Measurements from ENCODE around the gene ARSB.

Gene ARSB

DNA sequence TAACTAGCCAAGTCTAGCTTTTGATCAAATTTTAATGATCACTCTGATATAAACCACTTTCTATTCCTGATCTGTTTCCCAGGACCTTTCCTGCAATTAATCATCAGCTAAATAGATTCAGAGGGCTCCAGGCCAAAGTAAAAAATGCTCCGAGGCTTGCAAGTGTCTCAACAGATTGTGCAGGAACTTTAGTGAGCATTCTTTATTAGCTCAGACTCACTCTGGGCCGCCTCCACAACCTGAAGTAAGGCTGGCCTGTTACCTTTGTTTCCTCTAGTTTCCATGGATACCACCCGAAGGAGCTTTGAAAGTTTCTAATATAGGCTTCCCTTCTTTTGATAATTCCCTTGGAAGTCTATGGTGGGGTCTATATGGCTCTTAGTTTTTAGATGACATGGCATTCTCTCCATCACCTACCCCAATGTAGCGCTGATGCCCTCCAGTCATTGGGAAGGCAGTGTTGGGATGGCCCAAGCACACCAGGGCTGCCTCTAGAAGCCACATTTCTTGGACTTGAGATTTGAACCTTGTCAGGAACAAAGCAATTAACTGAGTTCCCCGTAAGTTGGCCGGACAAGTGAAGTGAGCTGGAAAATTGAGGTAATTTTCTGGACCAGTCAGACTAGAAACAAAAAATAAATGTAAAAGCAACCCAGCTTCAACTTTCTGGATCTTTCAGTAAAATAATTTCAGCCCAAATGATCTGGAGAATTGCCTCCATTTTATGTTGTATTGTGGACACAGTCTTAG is 238.9 kb downstream of the ARSB start:
- Histone ChIP-seq H3K9me3 (replicated peaks in 1 of 2; ENCODE audit: control insufficient read depth in 2 of 2, insufficient read depth in 1 of 2, low read depth in 1 of 2, low read length in 2 of 2) (no peaks in the 10 kb centered on the region), H3K4me1 (ENCODE audit: control insufficient read depth in 2 of 2, insufficient read depth in 1 of 2, low read depth in 1 of 2, low read length in 2 of 2) (peaks cover 17 to 20% of the 10 kb centered on the region in 2 donors), H3K4me3 (ENCODE audit: low read length in 2 of 2) (no peak overlapping the region), H3K9ac (ENCODE audit: low read depth, low read length, poor library complexity) (no peak overlapping the region), H3K36me3 (replicated peaks in 1 of 2; ENCODE audit: control insufficient read depth in 2 of 2, insufficient read depth in 2 of 2, low read length in 2 of 2) (no peaks in the 10 kb centered on the region), H3K4me2 (ENCODE audit: insufficient read depth, low read length, poor library complexity, severe bottlenecking) (no peak overlapping the region), H2BK120ac (ENCODE audit: low read depth, low read length) (no peak overlapping the region), H3K14ac (ENCODE audit: low read length) (no peak overlapping the region), H3K27me3 (ENCODE audit: control insufficient read depth in 3 of 3, insufficient read depth in 3 of 3, low read depth in 1 of 3, low read length in 3 of 3) (peaks cover 0 to under 1% (median 0%) of the 10 kb centered on the region in 3 experiments), H2BK12ac (ENCODE audit: low read length) (no peak overlapping the region), H2AK5ac (ENCODE audit: low read depth, low read length) (no peak overlapping the region), H4K91ac (ENCODE audit: low read depth, low read length, poor library complexity) (no peak overlapping the region), H3K4ac (ENCODE audit: low read length) (no peak overlapping the region), H3K79me1 (ENCODE audit: low read depth, low read length) (no peaks in the 10 kb centered on the region), H2BK15ac (ENCODE audit: low read length) (no peak overlapping the region), H2AFZ (ENCODE audit: low read length) (peak overlapping the region; percentile 46), H2BK5ac (ENCODE audit: low read length) (no peak overlapping the region), H3K18ac (ENCODE audit: low read length) (no peak overlapping the region), H3K23ac (ENCODE audit: low read depth, low read length, poor library complexity) (no peak overlapping the region), H4K8ac (ENCODE audit: low read depth, low read length) (no peak overlapping the region), H3K27ac (replicated peaks; ENCODE audit: low read length) (no peak overlapping the region)
- WGBS, 2 donors (ENCODE audit: extremely low coverage in 2 of 2, insufficient read length in 2 of 2, insufficient replicate concordance in 1 of 2) = no CpG with 5 or more reads among the region's 6 CpGs
- DNase-seq (ENCODE audit: low spot score) = no peak

DNA sequence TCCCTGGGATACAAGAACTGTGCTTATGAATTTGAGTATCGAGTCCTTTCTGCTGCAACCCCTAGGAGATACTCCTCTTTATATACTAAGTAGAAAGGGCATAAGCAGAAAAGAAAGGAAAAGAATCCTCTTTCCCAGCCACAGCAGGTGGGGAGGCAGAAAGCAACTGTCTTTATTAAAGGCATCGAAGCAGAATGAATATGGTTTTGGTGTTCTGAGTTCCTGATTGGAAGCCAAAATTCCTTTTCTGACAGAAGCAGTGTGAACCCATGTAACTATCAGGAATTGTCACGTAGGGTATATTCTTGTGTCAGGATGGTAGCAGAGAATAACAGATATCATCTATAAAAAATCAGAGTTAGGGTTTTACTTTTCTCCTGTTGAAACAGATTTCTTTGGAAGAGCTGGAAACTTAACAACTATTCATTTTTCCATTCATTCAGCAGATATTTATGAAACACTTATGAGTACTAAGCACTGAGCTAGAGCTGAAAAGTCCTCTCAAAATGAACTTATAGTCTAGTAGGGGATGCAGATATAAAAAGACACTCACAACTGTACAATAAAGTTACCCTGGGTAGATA is 240.1 kb downstream of the ARSB start:
- no peak overlapping the region for H3K4me3 ChIP-seq (ENCODE audit: low read length in 2 of 2)
- no peak overlapping the region for H3K27ac ChIP-seq (replicated peaks; ENCODE audit: low read length)
- no peak overlapping the region for H3K4me2 ChIP-seq (ENCODE audit: insufficient read depth, low read length, poor library complexity, severe bottlenecking)
- no peak for DNase-seq (ENCODE audit: low spot score)
- H3K18ac ChIP-seq (ENCODE audit: low read length) = no peak overlapping the region
- no peak overlapping the region for H3K23ac ChIP-seq (ENCODE audit: low read depth, low read length, poor library complexity)
- no peak overlapping the region for H3K14ac ChIP-seq (ENCODE audit: low read length)
- no peaks in the 10 kb centered on the region for H3K27me3 ChIP-seq (ENCODE audit: control insufficient read depth in 3 of 3, insufficient read depth in 3 of 3, low read depth in 1 of 3, low read length in 3 of 3)
- H3K9ac ChIP-seq (ENCODE audit: low read depth, low read length, poor library complexity) = no peak overlapping the region
- peaks cover 17 to 20% of the 10 kb centered on the region in 2 donors for H3K4me1 ChIP-seq (ENCODE audit: control insufficient read depth in 2 of 2, insufficient read depth in 1 of 2, low read depth in 1 of 2, low read length in 2 of 2)
- no peaks in the 10 kb centered on the region for H3K9me3 ChIP-seq (replicated peaks in 1 of 2; ENCODE audit: control insufficient read depth in 2 of 2, insufficient read depth in 1 of 2, low read depth in 1 of 2, low read length in 2 of 2)
- H2BK15ac ChIP-seq (ENCODE audit: low read length) = no peak overlapping the region
- H2AFZ ChIP-seq (ENCODE audit: low read length) = peak overlapping the region; percentile 26
- H2BK120ac ChIP-seq (ENCODE audit: low read depth, low read length) = no peak overlapping the region
- no peak overlapping the region for H2BK12ac ChIP-seq (ENCODE audit: low read length)
- H3K36me3 ChIP-seq (replicated peaks in 1 of 2; ENCODE audit: control insufficient read depth in 2 of 2, insufficient read depth in 2 of 2, low read length in 2 of 2) = no peaks in the 10 kb centered on the region
- no CpG with 5 or more reads among the region's 3 CpGs for WGBS, 2 donors (ENCODE audit: extremely low coverage in 2 of 2, insufficient read length in 2 of 2, insufficient replicate concordance in 1 of 2)
- no peak overlapping the region for H2AK5ac ChIP-seq (ENCODE audit: low read depth, low read length)
- H3K79me1 ChIP-seq (ENCODE audit: low read depth, low read length) = no peaks in the 10 kb centered on the region
- no peak overlapping the region for H3K4ac ChIP-seq (ENCODE audit: low read length)
- no peak overlapping the region for H4K91ac ChIP-seq (ENCODE audit: low read depth, low read length, poor library complexity)
- H2BK5ac ChIP-seq (ENCODE audit: low read length) = no peak overlapping the region
- no peak overlapping the region for H4K8ac ChIP-seq (ENCODE audit: low read depth, low read length)

DNA sequence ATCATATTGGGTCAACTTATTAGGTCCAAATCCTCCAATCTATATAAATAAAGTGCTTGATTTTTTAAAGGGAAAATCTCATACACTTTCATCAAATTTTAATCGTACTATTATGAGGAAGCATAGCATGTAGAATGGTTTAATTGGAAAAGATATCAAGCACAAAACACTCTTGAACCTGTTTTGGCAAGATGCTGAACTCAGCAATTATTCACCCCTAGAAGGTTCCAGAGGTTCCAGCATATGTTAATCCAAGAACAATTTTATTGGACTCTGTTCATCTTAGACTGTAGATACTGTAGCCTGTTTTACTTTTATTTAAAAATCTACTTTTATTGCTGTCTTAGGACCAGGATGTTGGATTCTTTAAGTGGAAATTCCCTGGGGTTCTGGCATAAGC is 244.1 kb downstream of the ARSB start:
- H4K91ac ChIP-seq (ENCODE audit: low read depth, low read length, poor library complexity) = no peak overlapping the region
- H3K4me1 ChIP-seq (ENCODE audit: control insufficient read depth in 2 of 2, insufficient read depth in 1 of 2, low read depth in 1 of 2, low read length in 2 of 2) = peaks cover 12 to 16% of the 10 kb centered on the region in 2 donors
- H2AK5ac ChIP-seq (ENCODE audit: low read depth, low read length) = no peak overlapping the region
- no peak for DNase-seq (ENCODE audit: low spot score)
- no peaks in the 10 kb centered on the region for H3K36me3 ChIP-seq (replicated peaks in 1 of 2; ENCODE audit: control insufficient read depth in 2 of 2, insufficient read depth in 2 of 2, low read length in 2 of 2)
- no CpG with 5 or more reads among the region's 1 CpG for WGBS, 2 donors (ENCODE audit: extremely low coverage in 2 of 2, insufficient read length in 2 of 2, insufficient replicate concordance in 1 of 2)
- no peak overlapping the region for H3K27ac ChIP-seq (replicated peaks; ENCODE audit: low read length)
- no peak overlapping the region for H3K9ac ChIP-seq (ENCODE audit: low read depth, low read length, poor library complexity)
- H3K4me3 ChIP-seq (ENCODE audit: low read length in 2 of 2) = no peak overlapping the region
- H2AFZ ChIP-seq (ENCODE audit: low read length) = no peak overlapping the region
- no peak overlapping the region for H2BK120ac ChIP-seq (ENCODE audit: low read depth, low read length)
- H3K9me3 ChIP-seq (replicated peaks in 1 of 2; ENCODE audit: control insufficient read depth in 2 of 2, insufficient read depth in 1 of 2, low read depth in 1 of 2, low read length in 2 of 2) = no peaks in the 10 kb centered on the region
- H3K23ac ChIP-seq (ENCODE audit: low read depth, low read length, poor library complexity) = no peak overlapping the region
- no peak overlapping the region for H3K4me2 ChIP-seq (ENCODE audit: insufficient read depth, low read length, poor library complexity, severe bottlenecking)
- peaks cover 0 to 3% (median 0%) of the 10 kb centered on the region in 3 experiments for H3K27me3 ChIP-seq (ENCODE audit: control insufficient read depth in 3 of 3, insufficient read depth in 3 of 3, low read depth in 1 of 3, low read length in 3 of 3)
- no peak overlapping the region for H4K8ac ChIP-seq (ENCODE audit: low read depth, low read length)
- no peak overlapping the region for H2BK5ac ChIP-seq (ENCODE audit: low read length)
- H2BK15ac ChIP-seq (ENCODE audit: low read length) = no peak overlapping the region
- no peak overlapping the region for H2BK12ac ChIP-seq (ENCODE audit: low read length)
- no peak overlapping the region for H3K18ac ChIP-seq (ENCODE audit: low read length)
- no peaks in the 10 kb centered on the region for H3K79me1 ChIP-seq (ENCODE audit: low read depth, low read length)
- H3K4ac ChIP-seq (ENCODE audit: low read length) = no peak overlapping the region
- H3K14ac ChIP-seq (ENCODE audit: low read length) = no peak overlapping the region

DNA sequence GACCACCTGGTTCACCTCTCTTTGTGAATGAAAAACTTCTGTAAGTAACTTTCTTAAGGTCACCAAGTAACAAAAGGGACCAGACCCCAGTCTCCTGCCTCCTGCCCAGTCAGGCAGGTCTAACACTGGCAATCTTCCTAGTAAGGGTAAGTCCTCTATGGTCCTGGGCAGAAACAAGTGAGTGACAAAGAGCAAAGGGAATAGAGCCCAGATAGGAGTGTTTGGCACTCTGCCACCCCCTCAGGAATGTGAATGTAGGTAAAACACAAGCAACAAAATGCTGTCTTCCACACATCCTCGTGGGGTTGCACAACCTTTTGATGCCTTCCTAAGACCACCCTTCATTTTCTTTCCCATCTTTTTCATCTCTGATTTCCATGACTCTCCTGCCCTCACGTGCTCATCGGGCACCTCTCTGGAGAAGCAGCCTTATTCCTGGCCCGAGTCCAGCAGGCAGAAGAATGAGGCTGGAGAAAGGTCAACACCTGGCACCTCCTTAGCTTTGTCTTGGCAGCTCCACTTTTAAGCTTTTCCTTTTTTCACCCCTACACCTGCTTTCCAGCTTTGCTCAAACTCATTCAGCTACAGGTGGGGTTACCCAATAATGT is 246.3 kb downstream of the ARSB start:
- peaks cover 0 to 3% (median 0%) of the 10 kb centered on the region in 3 experiments for H3K27me3 ChIP-seq (ENCODE audit: control insufficient read depth in 3 of 3, insufficient read depth in 3 of 3, low read depth in 1 of 3, low read length in 3 of 3)
- H3K14ac ChIP-seq (ENCODE audit: low read length) = no peak overlapping the region
- H2BK15ac ChIP-seq (ENCODE audit: low read length) = no peak overlapping the region
- no peaks in the 10 kb centered on the region for H3K79me1 ChIP-seq (ENCODE audit: low read depth, low read length)
- no peak overlapping the region for H3K4me2 ChIP-seq (ENCODE audit: insufficient read depth, low read length, poor library complexity, severe bottlenecking)
- no peaks in the 10 kb centered on the region for H3K4me1 ChIP-seq (ENCODE audit: control insufficient read depth in 2 of 2, insufficient read depth in 1 of 2, low read depth in 1 of 2, low read length in 2 of 2)
- WGBS, 2 donors (ENCODE audit: extremely low coverage in 2 of 2, insufficient read length in 2 of 2, insufficient replicate concordance in 1 of 2) = no CpG with 5 or more reads among the region's 4 CpGs
- H3K27ac ChIP-seq (replicated peaks; ENCODE audit: low read length) = no peak overlapping the region
- H4K8ac ChIP-seq (ENCODE audit: low read depth, low read length) = no peak overlapping the region
- no peak overlapping the region for H2AFZ ChIP-seq (ENCODE audit: low read length)
- no peak overlapping the region for H4K91ac ChIP-seq (ENCODE audit: low read depth, low read length, poor library complexity)
- no peak overlapping the region for H3K23ac ChIP-seq (ENCODE audit: low read depth, low read length, poor library complexity)
- H3K4ac ChIP-seq (ENCODE audit: low read length) = no peak overlapping the region
- H2BK5ac ChIP-seq (ENCODE audit: low read length) = no peak overlapping the region
- no peak overlapping the region for H3K4me3 ChIP-seq (ENCODE audit: low read length in 2 of 2)
- H3K9ac ChIP-seq (ENCODE audit: low read depth, low read length, poor library complexity) = no peak overlapping the region
- no peak for DNase-seq (ENCODE audit: low spot score)
- no peaks in the 10 kb centered on the region for H3K36me3 ChIP-seq (replicated peaks in 1 of 2; ENCODE audit: control insufficient read depth in 2 of 2, insufficient read depth in 2 of 2, low read length in 2 of 2)
- peaks cover 0 to 3% of the 10 kb centered on the region in 2 donors for H3K9me3 ChIP-seq (replicated peaks in 1 of 2; ENCODE audit: control insufficient read depth in 2 of 2, insufficient read depth in 1 of 2, low read depth in 1 of 2, low read length in 2 of 2)
- H2BK12ac ChIP-seq (ENCODE audit: low read length) = no peak overlapping the region
- H2BK120ac ChIP-seq (ENCODE audit: low read depth, low read length) = no peak overlapping the region
- no peak overlapping the region for H3K18ac ChIP-seq (ENCODE audit: low read length)
- no peak overlapping the region for H2AK5ac ChIP-seq (ENCODE audit: low read depth, low read length)
